H1 (cell line): ENCODE results near the gene TTC4. TPM values are rescaled to one million over a fixed set of nuclear protein-coding genes. Genes with fewer than 3 reads are reported as not detected.

Source experiments
- CTCF ChIA-PET: fragments of 300-600 bp; sonication (Branson Sonifier 250); formaldehyde crosslinking; loops from one replicate; lab custom pipeline; 2021; ENCODE audit not compliant: partially characterized antibody; lab: Charles Lee
- POLR2A ChIA-PET: fragments of 300-600 bp; sonication (Branson Sonifier 250); formaldehyde crosslinking; loops from one replicate; lab custom pipeline; 2021; ENCODE audit warnings: inconsistent platforms; ENCODE audit not compliant: partially characterized antibody; lab: Charles Lee
- DNase-seq, 2 experiments: peaks; one replicate each; pipeline versions ENCODE4 v3.0.0 to v3.0.0-alpha.2; 2010 to 2022; ENCODE audit warnings: low spot score in 2 of 2, low read depth in 1 of 2, mixed read lengths in 1 of 2
- FAIRE-seq: peaks from 2 replicates; lab custom pipeline; 2011; peaks lifted over from hg19 to GRCh38; lab: Jason Lieb, UNC
- H2AFZ ChIP-seq: 2 replicates; pipeline ENCODE4 v1.8.1; 2012; ENCODE audit warnings: low read length, inconsistent platforms
- H2AK5ac ChIP-seq: 2 replicates; pipeline ENCODE4 v1.6.1; 2013; ENCODE audit warnings: low read depth, low read length
- H2BK120ac ChIP-seq: replicated peaks from 2 replicates; pipeline ENCODE3; 2013; ENCODE audit warnings: low read depth, low read length, inconsistent platforms
- H2BK12ac ChIP-seq: 2 replicates; pipeline ENCODE4 v1.6.1; 2013; ENCODE audit warnings: low read depth, low read length
- H2BK15ac ChIP-seq: 2 replicates; pipeline ENCODE4 v1.6.1; 2013; ENCODE audit warnings: low read length
- H2BK20ac ChIP-seq: 2 replicates; pipeline ENCODE4 v1.6.1; 2013; ENCODE audit warnings: low read length
- H2BK5ac ChIP-seq: 2 replicates; pipeline ENCODE4 v1.6.1; 2013; ENCODE audit warnings: low read depth, low read length
- H3K14ac ChIP-seq: 2 replicates; pipeline ENCODE4 v1.6.1; 2013; ENCODE audit warnings: inconsistent platforms; ENCODE audit not compliant: insufficient read length
- H3K18ac ChIP-seq: 2 replicates; pipeline ENCODE4 v1.6.1; 2013; ENCODE audit warnings: low read length; ENCODE audit errors: extremely low read depth
- H3K23ac ChIP-seq: 2 replicates; pipeline ENCODE4 v1.6.1; 2013; ENCODE audit warnings: inconsistent platforms; ENCODE audit not compliant: insufficient read length
- H3K23me2 ChIP-seq: 2 replicates; pipeline ENCODE4 v1.6.1; 2013; ENCODE audit warnings: low read depth, low read length
- H3K27ac ChIP-seq: 2 replicates; pipeline ENCODE4 v1.6.1; 2011; ENCODE audit warnings: low read depth, low read length, inconsistent platforms
- H3K27me3 ChIP-seq, 4 experiments: replicated peaks in 1 of 4; 1 replicate in 1 of 4; 2 replicates in 3 of 4; pipeline versions ENCODE4 v1.6.1 to v1.8.1; 2011 to 2013; ENCODE audit warnings: low read length in 3 of 4, mild to moderate bottlenecking in 3 of 4, inconsistent platforms in 2 of 4, mixed read lengths in 2 of 4, moderate library complexity in 1 of 4; ENCODE audit not compliant: control insufficient read depth in 3 of 4, insufficient read depth in 3 of 4; ENCODE audit errors: extremely low read depth in 1 of 4
- H3K36me3 ChIP-seq, 4 experiments: 2 replicates each; pipeline versions ENCODE4 v1.6.1 to v1.8.1; 2011 to 2013; ENCODE audit warnings: mild to moderate bottlenecking in 4 of 4, low read length in 3 of 4, moderate library complexity in 2 of 4, control low read depth in 1 of 4, inconsistent platforms in 1 of 4; ENCODE audit not compliant: insufficient read depth in 4 of 4, control insufficient read depth in 2 of 4
- H3K4ac ChIP-seq: replicated peaks from 2 replicates; pipeline ENCODE3; 2013; ENCODE audit warnings: low read length, low read depth, mixed read lengths, inconsistent platforms; ENCODE audit not compliant: insufficient read length
- H3K4me1 ChIP-seq, 4 experiments: replicated peaks in 1 of 4; 1 replicate in 1 of 4; 2 replicates in 3 of 4; pipeline versions ENCODE4 v1.6.1 to v1.8.1; 2011 to 2013; ENCODE audit warnings: low read length in 3 of 4, inconsistent platforms in 2 of 4, mixed read lengths in 1 of 4; ENCODE audit not compliant: insufficient read depth in 4 of 4, control insufficient read depth in 3 of 4
- H3K4me2 ChIP-seq, 2 experiments: 2 replicates each; pipeline versions ENCODE4 v1.6.1 to v1.8.1; 2011 to 2013; ENCODE audit warnings: low read depth in 2 of 2, low read length in 2 of 2, control low read depth in 1 of 2, inconsistent platforms in 1 of 2, mild to moderate bottlenecking in 1 of 2; ENCODE audit not compliant: insufficient read depth in 1 of 2
- H3K4me3 ChIP-seq, 4 experiments: fragments of 200-600, 300-600 bp in 1 of 4; sonication (generic), shearing (Covaris generic), sonication (Bioruptor Twin) in 1 of 4; 2 replicates each; pipeline versions ENCODE4 v1.5.1 to v1.8.1; 2011 to 2016; ENCODE audit warnings: low read length in 4 of 4, low read depth in 3 of 4, control low read depth in 2 of 4, inconsistent platforms in 2 of 4, mild to moderate bottlenecking in 2 of 4, mixed read lengths in 1 of 4, moderate library complexity in 1 of 4; ENCODE audit not compliant: insufficient read depth in 2 of 4; ENCODE audit errors: extremely low read depth in 1 of 4
- H3K56ac ChIP-seq: replicated peaks from 2 replicates; pipeline ENCODE3; 2013; ENCODE audit warnings: low read depth, mild to moderate bottlenecking, mixed read lengths, low read length, inconsistent platforms; ENCODE audit not compliant: insufficient read length
- H3K79me1 ChIP-seq: 2 replicates; pipeline ENCODE4 v1.6.1; 2013; ENCODE audit warnings: low read depth, low read length, control low read depth
- H3K79me2 ChIP-seq, 2 experiments: 2 replicates each; pipeline versions ENCODE4 v1.6.1 to v1.8.1; 2012 to 2013; ENCODE audit warnings: low read length in 2 of 2, mild to moderate bottlenecking in 2 of 2, inconsistent platforms in 1 of 2; ENCODE audit not compliant: insufficient read depth in 2 of 2, control insufficient read depth in 1 of 2
- H3K9ac ChIP-seq, 4 experiments: replicated peaks in 1 of 4; 1 replicate in 1 of 4; 2 replicates in 3 of 4; pipeline versions ENCODE4 v1.6.1 to v1.8.1; 2011 to 2013; ENCODE audit warnings: low read depth in 3 of 4, low read length in 3 of 4, control low read depth in 2 of 4, mild to moderate bottlenecking in 2 of 4, moderate library complexity in 2 of 4, inconsistent platforms in 1 of 4; ENCODE audit errors: extremely low read depth in 1 of 4
- H3K9me3 ChIP-seq, 2 experiments: 2 replicates each; pipeline versions ENCODE4 v1.6.1 to v1.8.1; 2012 to 2013; ENCODE audit warnings: mild to moderate bottlenecking in 2 of 2, moderate library complexity in 2 of 2, control low read depth in 1 of 2, inconsistent platforms in 1 of 2, low read depth in 1 of 2, low read length in 1 of 2, mixed read lengths in 1 of 2; ENCODE audit not compliant: insufficient read depth in 2 of 2
- H4K20me1 ChIP-seq, 2 experiments: replicated peaks in 1 of 2; 2 replicates each; pipeline versions ENCODE3 to v1.8.1; 2011 to 2013; ENCODE audit warnings: inconsistent platforms in 2 of 2, low read length in 2 of 2, mild to moderate bottlenecking in 1 of 2; ENCODE audit not compliant: insufficient read depth in 2 of 2, control insufficient read depth in 1 of 2
- H4K5ac ChIP-seq: 2 replicates; pipeline ENCODE4 v1.6.1; 2013; ENCODE audit warnings: low read length, low read depth, mixed read lengths, inconsistent platforms; ENCODE audit not compliant: insufficient read length
- H4K8ac ChIP-seq: 2 replicates; pipeline ENCODE4 v1.8.0; 2013; ENCODE audit warnings: mild to moderate bottlenecking, moderate library complexity, low read length, inconsistent platforms; ENCODE audit not compliant: insufficient read depth; ENCODE audit errors: extremely low read depth
- H4K91ac ChIP-seq: replicated peaks from 2 replicates; pipeline ENCODE3; 2013; ENCODE audit warnings: low read length, mixed read lengths, inconsistent platforms; ENCODE audit not compliant: insufficient read length
- CHD1 ChIP-seq: IDR thresholded peaks from 2 replicates; pipeline ENCODE4 v1.6.1; 2012; ENCODE audit warnings: low read depth, low read length, improper control_type of control experiment
- EP300 ChIP-seq, 2 experiments: IDR thresholded peaks; 1 replicate in 1 of 2; 2 replicates in 1 of 2; pipeline ENCODE4 v1.6.1; 2011 to 2012; ENCODE audit warnings: low read depth in 2 of 2, low read length in 2 of 2, mild to moderate bottlenecking in 2 of 2, borderline replicate concordance in 1 of 2, inconsistent platforms in 1 of 2, moderate library complexity in 1 of 2
- FOSL1 ChIP-seq: IDR thresholded peaks from 2 replicates; pipeline ENCODE4 v1.6.1; 2011; ENCODE audit warnings: mild to moderate bottlenecking, low read depth, low read length, moderate library complexity; ENCODE audit not compliant: insufficient read depth
- GABPA ChIP-seq: IDR thresholded peaks from 2 replicates; pipeline ENCODE4 v1.6.1; 2011; ENCODE audit warnings: mild to moderate bottlenecking, low read length, moderate library complexity, borderline replicate concordance; ENCODE audit not compliant: insufficient read depth
- KDM1A ChIP-seq: fragments of 200-600, 300-600 bp; sonication (generic); IDR thresholded peaks from 2 replicates; pipeline ENCODE4 v1.7.1; 2016; ENCODE audit warnings: mild to moderate bottlenecking, low read length, borderline replicate concordance
- SP2 ChIP-seq: IDR thresholded peaks from 2 replicates; pipeline ENCODE4 v1.6.1; 2012; ENCODE audit warnings: mild to moderate bottlenecking, low read length, inconsistent platforms
- SUZ12 ChIP-seq: fragments of 200-600 bp; sonication (generic); IDR thresholded peaks from 2 replicates; pipeline ENCODE4 v1.6.1; 2012; ENCODE audit warnings: mild to moderate bottlenecking, inconsistent platforms, low read length, moderate library complexity, mixed read lengths
- WGBS, 2 experiments: shearing (Covaris generic) in 1 of 2; methylation state at CpG; one replicate each; pipeline versions ENCODE4 v1.1.6 to v1.1.7; 2013 to 2015; ENCODE audit warnings: low lambda C conversion rate in 2 of 2, mixed read lengths in 2 of 2, inconsistent platforms in 1 of 2, low coverage in 1 of 2, missing lambda C conversion rate in 1 of 2; ENCODE audit not compliant: insufficient replicate concordance in 2 of 2, insufficient coverage in 1 of 2, insufficient read length in 1 of 2; ENCODE audit errors: extremely low coverage in 1 of 2, missing lambda C conversion rate in 1 of 2; 5-methylcytosine and 5-hydroxymethylcytosine counted together
- polyA plus RNA-seq, 7 experiments: library from polyadenylated mRNA; depleted of rRNA in 3 of 7; stranded (reverse) in 5 of 7; unstranded in 2 of 7; fragments of >200 nt in 5 of 7; fragments of 200-250 nt in 2 of 7; gene quantifications; 1 replicate in 5 of 7; 2 replicates in 1 of 7; 4 replicates in 1 of 7; pipeline versions ENCODE4 v1.2.1 to v1.2.3, GENCODE V29; 2011 to 2013; ENCODE audit warnings: missing spikeins in 2 of 7, mixed read lengths in 2 of 7
- total RNA-seq: library from RNA; stranded (reverse); fragmentation: NEBNext Ultra II Directional; extraction: Animal tissue kit (Norgen Biotek cat#: 25700); gene quantifications from 2 replicates; pipeline ENCODE4 v1.2.1, GENCODE V29; 2021

The TTC4 gene
- total and polyA plus RNA-seq, 2 of the 8 experiments (the other 6 are each of a cell fraction or from before 2014, with no cell fraction given): 21.0 to 25.1 TPM

- FAIRE-seq (no peak), DNase-seq (no peak)
- no peak overlapping the region for H2BK20ac ChIP-seq
- H3K79me1 ChIP-seq: no peaks in the 10 kb centered on the region
- no peaks in the 10 kb centered on the region for H3K79me2 ChIP-seq
- POLR2A ChIA-PET: interaction anchor here (1.3 to 1.8 kb wide), 3 partner anchors 11 to 49 kb away, joined by 3 to 5 read pairs (median 4); partner anchors contain the start of gene TTC4
- no peaks in the 10 kb centered on the region for H3K9me3 ChIP-seq
- H3K27ac ChIP-seq: no peak overlapping the region
- no peak overlapping the region for H3K14ac ChIP-seq
- H3K23me2 ChIP-seq: no peaks in the 10 kb centered on the region
- no peak overlapping the region for H2BK15ac ChIP-seq
- H2BK12ac ChIP-seq: no peak overlapping the region
- peaks cover 6 to 43% (median 26%) of the 10 kb centered on the region in 4 experiments; a peak in 7 of 8 replicates for H3K36me3 ChIP-seq
- H2BK120ac ChIP-seq: no peak overlapping the region
- no peak overlapping the region for H3K4ac ChIP-seq
- WGBS, 2 experiments: 92% methylated on average over 4 of the region's 4 CpGs; no CpG with 5 or more reads in 1 of the 2 experiments
- CTCF ChIA-PET: interaction anchor here (0.5 to 1.3 kb wide), 3 partner anchors 25 to 593 kb away, joined by 3 to 5 read pairs (median 3); partner anchors contain the start of gene TTC22
- H4K20me1 ChIP-seq: peaks cover 0 to 10% of the 10 kb centered on the region in 2 experiments
- H3K18ac ChIP-seq: no peak overlapping the region
- H2AK5ac ChIP-seq: no peak overlapping the region
- no peak overlapping the region for H2BK5ac ChIP-seq
- no peak overlapping the region for H4K5ac ChIP-seq
- no peak overlapping the region for H3K9ac ChIP-seq
- no peak overlapping the region for H3K56ac ChIP-seq
- H3K23ac ChIP-seq: no peak overlapping the region
- H4K8ac ChIP-seq: no peak overlapping the region
- no peak overlapping the region for H3K4me2 ChIP-seq
- no peaks in the 10 kb centered on the region for H3K4me1 ChIP-seq
- H2AFZ ChIP-seq: no peak overlapping the region
- H4K91ac ChIP-seq: no peak overlapping the region
- no peak overlapping the region for H3K4me3 ChIP-seq
- no peaks in the 10 kb centered on the region for H3K27me3 ChIP-seq
- TF ChIP-seq SP2 (no peak), SUZ12 (no peak), FOSL1 (no peak), CHD1 (no peak), KDM1A (no peak), EP300 (IDR thresholded peaks at IDR 0.05; ENCODE audit: borderline replicate concordance in 1 of 2, low read depth in 2 of 2, low read length in 2 of 2) (no peak), GABPA (no peak)
Measured at GRCh38 chr1:54741531-54741930, 25.9 kb downstream of the TTC4 start.
